Trophoblast cell (in vitro differentiated cells and primary cell): ENCODE measurements around the gene KLHL30.

Source experiments
- DNase-seq, 2 donors: peaks; one replicate each; pipeline ENCODE4 v3.0.0-alpha.2; 2016
- H2AFZ ChIP-seq: 2 replicates; pipeline ENCODE4 v1.6.1; 2013; ENCODE audit warnings: low read length, moderate library complexity, mild to moderate bottlenecking; ENCODE audit not compliant: insufficient read depth, poor library complexity
- H2AK5ac ChIP-seq: 2 replicates; pipeline ENCODE4 v1.6.1; 2013; ENCODE audit warnings: mild to moderate bottlenecking, low read length
- H2BK120ac ChIP-seq: 2 replicates; pipeline ENCODE4 v1.6.1; 2013; ENCODE audit warnings: low read length, mild to moderate bottlenecking, moderate library complexity; ENCODE audit not compliant: insufficient read depth, poor library complexity
- H2BK12ac ChIP-seq: 2 replicates; pipeline ENCODE4 v1.6.1; 2013; ENCODE audit warnings: mild to moderate bottlenecking, low read length, moderate library complexity
- H2BK5ac ChIP-seq: 2 replicates; pipeline ENCODE4 v1.6.1; 2013; ENCODE audit warnings: low read length, low read depth, moderate library complexity, mild to moderate bottlenecking; ENCODE audit not compliant: poor library complexity
- H3K14ac ChIP-seq: 2 replicates; pipeline ENCODE4 v1.6.1; 2013; ENCODE audit warnings: mild to moderate bottlenecking, low read length
- H3K18ac ChIP-seq: 2 replicates; pipeline ENCODE4 v1.6.1; 2013; ENCODE audit warnings: mild to moderate bottlenecking, low read length
- H3K23ac ChIP-seq: 2 replicates; pipeline ENCODE4 v1.6.1; 2013; ENCODE audit warnings: low read length
- H3K27ac ChIP-seq: 2 replicates; pipeline ENCODE4 v1.5.1; 2013; ENCODE audit warnings: low read depth, mild to moderate bottlenecking, inconsistent platforms, low read length, moderate library complexity
- H3K27me3 ChIP-seq: 2 replicates; pipeline ENCODE4 v1.6.1; 2013; ENCODE audit warnings: inconsistent platforms, mild to moderate bottlenecking, low read length, moderate library complexity; ENCODE audit not compliant: insufficient read depth
- H3K36me3 ChIP-seq, 2 experiments: 1 replicate in 1 of 2; 2 replicates in 1 of 2; pipeline ENCODE4 v1.6.1; 2013; ENCODE audit warnings: low read length in 2 of 2, mild to moderate bottlenecking in 2 of 2, moderate library complexity in 1 of 2; ENCODE audit not compliant: insufficient read depth in 2 of 2, control insufficient read depth in 1 of 2
- H3K4ac ChIP-seq: 2 replicates; pipeline ENCODE4 v1.6.1; 2013; ENCODE audit warnings: low read depth, mild to moderate bottlenecking, low read length, moderate library complexity
- H3K4me1 ChIP-seq, 2 experiments: 1 replicate in 1 of 2; 2 replicates in 1 of 2; pipeline ENCODE4 v1.6.1; 2013; ENCODE audit warnings: low read length in 2 of 2, mild to moderate bottlenecking in 2 of 2, moderate library complexity in 1 of 2; ENCODE audit not compliant: insufficient read depth in 2 of 2, control insufficient read depth in 1 of 2
- H3K4me2 ChIP-seq: 2 replicates; pipeline ENCODE4 v1.6.1; 2013; ENCODE audit warnings: inconsistent platforms, mild to moderate bottlenecking, low read length, moderate library complexity
- H3K4me3 ChIP-seq: 2 replicates; pipeline ENCODE4 v1.5.1; 2013; ENCODE audit warnings: mild to moderate bottlenecking, low read depth, low read length, inconsistent platforms
- H3K79me1 ChIP-seq: one replicate; pipeline ENCODE4 v1.6.1; 2013; ENCODE audit warnings: low read length
- H3K79me2 ChIP-seq: 2 replicates; pipeline ENCODE4 v1.6.1; 2013; ENCODE audit warnings: low read length, mild to moderate bottlenecking; ENCODE audit not compliant: control insufficient read depth, insufficient read depth, poor library complexity
- H3K9ac ChIP-seq: 2 replicates; pipeline ENCODE4 v1.6.1; 2013; ENCODE audit warnings: mild to moderate bottlenecking, low read length
- H3K9me3 ChIP-seq: 2 replicates; pipeline ENCODE4 v1.6.1; 2013; ENCODE audit warnings: low read depth, mild to moderate bottlenecking, control low read depth, inconsistent platforms, low read length; ENCODE audit not compliant: insufficient read depth
- H4K12ac ChIP-seq: 2 replicates; pipeline ENCODE4 v1.6.1; 2013; ENCODE audit warnings: low read depth, mild to moderate bottlenecking, low read length, moderate library complexity
- H4K8ac ChIP-seq: 2 replicates; pipeline ENCODE4 v1.6.1; 2013; ENCODE audit warnings: low read depth, mild to moderate bottlenecking, low read length, moderate library complexity
- H4K91ac ChIP-seq: one replicate; pipeline ENCODE4 v1.6.1; 2013; ENCODE audit warnings: low read depth, mild to moderate bottlenecking, low read length, moderate library complexity
- WGBS: extraction: QIAGEN DNeasy Blood & Tissue Kit; methylation state at CpG from one replicate; pipeline ENCODE4 v1.1.7; 2013; ENCODE audit warnings: missing lambda C conversion rate; ENCODE audit not compliant: insufficient read length, insufficient coverage; ENCODE audit errors: extremely low coverage; 5-methylcytosine and 5-hydroxymethylcytosine counted together

Gene KLHL30

DNA sequence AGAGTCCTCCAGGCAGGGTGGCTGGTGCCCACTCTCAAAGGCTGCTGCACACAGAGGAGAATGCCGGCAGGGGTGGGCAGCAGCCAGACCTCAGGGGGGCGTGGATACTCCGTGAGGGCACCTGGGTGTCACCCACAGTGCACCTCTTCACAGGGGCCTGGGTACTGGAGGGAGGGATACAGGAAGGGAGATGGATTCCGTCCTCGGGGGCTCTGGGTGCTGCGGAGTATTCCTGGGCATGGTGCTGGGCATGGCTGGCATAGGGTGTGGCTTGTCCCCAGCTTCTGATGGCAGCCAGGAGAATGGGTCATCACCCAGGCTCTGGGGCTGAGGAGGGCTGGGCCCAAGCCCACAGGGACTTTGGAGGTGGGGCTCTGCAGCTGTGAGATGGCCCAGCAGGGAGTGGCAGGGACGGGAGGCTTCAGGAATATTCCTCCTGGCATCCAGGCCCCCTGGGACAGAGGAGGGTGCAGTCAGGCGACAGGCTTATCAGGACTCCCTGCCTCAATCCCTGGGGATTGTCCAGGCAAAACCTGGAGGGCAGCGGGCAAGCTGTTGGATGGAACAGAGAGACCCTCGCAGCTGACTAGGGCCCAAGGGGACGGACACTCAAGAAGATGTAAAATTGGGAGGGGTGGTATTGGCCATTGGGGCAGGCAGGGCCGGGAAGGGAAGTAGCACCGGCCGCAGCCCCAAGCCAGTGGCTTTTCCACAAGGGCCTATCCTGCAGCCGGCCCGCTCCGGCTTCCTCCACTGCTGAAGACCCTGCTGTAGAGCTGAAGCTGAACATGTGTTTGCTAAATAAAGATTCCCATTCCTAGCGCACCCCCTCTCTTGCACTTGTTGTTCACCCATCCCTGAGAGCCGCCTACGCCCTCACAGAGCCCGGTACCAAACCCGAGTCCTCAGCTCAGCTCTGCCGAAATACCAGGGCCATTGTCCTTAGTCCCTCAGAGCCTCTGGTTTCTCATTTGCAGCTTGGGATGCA is 5.7 kb upstream of the KLHL30 start:
- Histone ChIP-seq H3K36me3 (no peaks in the 10 kb centered on the region), H3K4ac (no peak overlapping the region), H3K4me2 (no peak overlapping the region), H3K14ac (no peak overlapping the region), H4K12ac (no peak overlapping the region), H3K18ac (no peak overlapping the region), H3K79me2 (no peaks in the 10 kb centered on the region), H3K23ac (no peak overlapping the region), H3K9ac (no peak overlapping the region), H3K27ac (no peak overlapping the region), H3K4me3 (no peak overlapping the region), H3K4me1 (no peaks in the 10 kb centered on the region), H2AFZ (no peak overlapping the region), H3K9me3 (peaks cover 1% of the 10 kb centered on the region), H2AK5ac (no peak overlapping the region), H3K27me3 (no peaks in the 10 kb centered on the region), H2BK120ac (no peak overlapping the region), H2BK5ac (no peak overlapping the region), H3K79me1 (no peaks in the 10 kb centered on the region), H2BK12ac (no peak overlapping the region), H4K91ac (no peak overlapping the region), H4K8ac (no peak overlapping the region)
- DNase-seq: no peak
- WGBS: no CpG with 5 or more reads among the region's 23 CpGs

DNA sequence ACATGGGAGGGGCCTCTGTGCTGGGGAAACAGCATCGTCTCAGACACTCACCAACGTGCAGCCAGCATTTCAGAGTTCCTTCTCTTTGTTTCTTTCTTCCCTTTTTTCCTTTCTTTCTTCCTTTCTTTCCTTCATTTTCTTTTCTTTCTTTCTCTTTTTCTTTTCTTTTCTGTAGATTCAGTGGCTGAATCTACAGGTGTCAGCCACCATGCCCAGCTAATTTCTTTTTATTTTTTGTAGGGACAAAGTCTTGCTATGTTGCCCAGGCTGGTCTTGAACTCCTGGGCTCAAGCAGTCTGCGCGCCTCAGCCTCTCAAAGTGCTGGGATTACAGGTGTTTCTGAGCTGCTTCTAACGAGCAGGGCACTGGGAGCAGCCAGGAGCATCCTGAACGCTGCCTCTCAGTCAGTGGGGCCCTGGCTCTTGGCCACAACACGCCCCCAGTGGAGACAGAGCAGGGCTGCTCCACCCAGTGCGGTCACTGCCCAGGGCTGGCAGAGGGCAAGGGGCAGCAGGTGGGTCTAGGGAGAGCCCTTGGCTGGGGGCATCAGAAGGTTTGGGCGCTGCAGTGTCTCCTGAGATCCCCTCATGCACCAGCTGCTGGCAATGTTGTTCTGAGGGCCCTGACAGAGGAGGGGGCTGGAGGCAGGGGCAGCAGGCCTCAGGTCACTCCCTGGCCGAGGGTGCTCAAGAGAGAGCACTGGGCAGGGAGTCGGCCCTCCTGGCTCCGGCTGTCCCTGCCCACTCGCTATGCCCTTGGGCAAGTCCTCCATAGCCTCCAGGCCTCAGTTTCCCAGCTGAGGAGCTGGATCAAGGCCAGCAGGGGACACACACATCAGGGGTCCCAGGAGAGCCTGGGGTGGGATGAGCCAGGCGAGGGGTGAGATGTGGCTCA is 4.7 kb upstream of the KLHL30 start:
- Histone ChIP-seq H3K9ac (no peak overlapping the region), H4K91ac (no peak overlapping the region), H2BK5ac (no peak overlapping the region), H3K9me3 (peaks cover 1% of the 10 kb centered on the region), H3K23ac (no peak overlapping the region), H3K36me3 (no peaks in the 10 kb centered on the region), H3K18ac (no peak overlapping the region), H2BK12ac (no peak overlapping the region), H2AK5ac (no peak overlapping the region), H4K8ac (no peak overlapping the region), H3K4me2 (no peak overlapping the region), H3K14ac (no peak overlapping the region), H3K27ac (no peak overlapping the region), H3K27me3 (no peaks in the 10 kb centered on the region), H3K79me2 (no peaks in the 10 kb centered on the region), H2BK120ac (no peak overlapping the region), H3K4me3 (no peak overlapping the region), H3K4me1 (peaks cover 6 to 8% of the 10 kb centered on the region in 2 experiments), H3K79me1 (no peaks in the 10 kb centered on the region), H3K4ac (no peak overlapping the region), H4K12ac (no peak overlapping the region), H2AFZ (no peak overlapping the region)
- no peak for DNase-seq
- no CpG with 5 or more reads among the region's 14 CpGs for WGBS

GRCh38 chr2:238134393-238134785 is 4.1 kb upstream of the KLHL30 start:
- H3K36me3 ChIP-seq: no peaks in the 10 kb centered on the region
- H4K12ac ChIP-seq: no peak overlapping the region
- H3K9me3 ChIP-seq: peaks cover 1% of the 10 kb centered on the region
- no peaks in the 10 kb centered on the region for H3K27me3 ChIP-seq
- no peaks in the 10 kb centered on the region for H3K79me2 ChIP-seq
- H3K4me3 ChIP-seq: no peak overlapping the region
- H4K8ac ChIP-seq: no peak overlapping the region
- no peak overlapping the region for H3K9ac ChIP-seq
- no peaks in the 10 kb centered on the region for H3K79me1 ChIP-seq
- no peak overlapping the region for H3K14ac ChIP-seq
- H3K4me2 ChIP-seq: no peak overlapping the region
- no peak overlapping the region for H2AK5ac ChIP-seq
- no peak overlapping the region for H3K4ac ChIP-seq
- no peak for DNase-seq
- no peak overlapping the region for H3K27ac ChIP-seq
- no peak overlapping the region for H4K91ac ChIP-seq
- H2BK5ac ChIP-seq: no peak overlapping the region
- no CpG with 5 or more reads among the region's 11 CpGs for WGBS
- no peak overlapping the region for H2BK12ac ChIP-seq
- no peak overlapping the region for H3K18ac ChIP-seq
- H3K23ac ChIP-seq: no peak overlapping the region
- no peak overlapping the region for H2BK120ac ChIP-seq
- H2AFZ ChIP-seq: no peak overlapping the region
- H3K4me1 ChIP-seq: peaks cover 13 to 14% of the 10 kb centered on the region in 2 experiments

- peaks cover 14% of the 10 kb centered on the region in 2 experiments for H3K4me1 ChIP-seq
- no peak overlapping the region for H4K91ac ChIP-seq
- H4K8ac ChIP-seq: no peak overlapping the region
- H3K79me2 ChIP-seq: no peaks in the 10 kb centered on the region
- H2BK120ac ChIP-seq: no peak overlapping the region
- H3K27me3 ChIP-seq: no peaks in the 10 kb centered on the region
- WGBS: no CpG with 5 or more reads among the region's 15 CpGs
- no peak overlapping the region for H2BK5ac ChIP-seq
- H3K4me3 ChIP-seq: no peak overlapping the region
- no peak overlapping the region for H3K9ac ChIP-seq
- no peak overlapping the region for H3K4me2 ChIP-seq
- no peak overlapping the region for H2BK12ac ChIP-seq
- no peak overlapping the region for H3K14ac ChIP-seq
- no peak overlapping the region for H3K18ac ChIP-seq
- no peak overlapping the region for H4K12ac ChIP-seq
- no peak overlapping the region for H3K4ac ChIP-seq
- H2AFZ ChIP-seq: no peak overlapping the region
- no peak overlapping the region for H3K27ac ChIP-seq
- H3K36me3 ChIP-seq: no peaks in the 10 kb centered on the region
- H2AK5ac ChIP-seq: no peak overlapping the region
- H3K9me3 ChIP-seq: peaks cover 1% of the 10 kb centered on the region
- H3K23ac ChIP-seq: no peak overlapping the region
- H3K79me1 ChIP-seq: no peaks in the 10 kb centered on the region
- DNase-seq: peak; percentile 33 to 69
Observed at GRCh38 chr2:238135601-238136150, 2.8 kb upstream of the KLHL30 start.
